Left ventricle myocardium inferior (tissue), 1 donor: ENCODE data around the gene C1orf105. TPM values are rescaled to one million over a fixed set of nuclear protein-coding genes. Genes with fewer than 3 reads are reported as not detected.
"Not testable (repeated sequence)": the region's sequence is repeated elsewhere in the genome, so short reads cannot be mapped to it uniquely, and the experiment has no call there.

ENCODE experiments used
- DNase-seq: peaks from one replicate; pipeline ENCODE4 v3.0.0-alpha.2; 2020
- H3K27ac ChIP-seq: fragments of 200-600 bp; replicated peaks from 2 replicates; pipeline ENCODE4 v1.8.0; 2021
- H3K27me3 ChIP-seq: fragments of 200-600 bp; 2 replicates; pipeline ENCODE4 v1.8.0; 2021; ENCODE audit warnings: low read depth
- H3K36me3 ChIP-seq: fragments of 200-600 bp; 2 replicates; pipeline ENCODE4 v1.8.0; 2021
- H3K4me1 ChIP-seq: fragments of 200-600 bp; 2 replicates; pipeline ENCODE4 v1.8.0; 2021
- H3K4me3 ChIP-seq: fragments of 200-600 bp; 2 replicates; pipeline ENCODE4 v1.8.0; 2021; ENCODE audit warnings: mild to moderate bottlenecking, moderate library complexity
- H3K9me3 ChIP-seq: fragments of 200-600 bp; replicated peaks from 2 replicates; pipeline ENCODE4 v1.8.0; 2021
- intact Hi-C: fragments of 100-400 bp; cut with micrococcal nuclease; formaldehyde crosslinking; loops from one replicate; pipeline ENCODE4 v1.11.0; 2022
- total RNA-seq: library from RNA; stranded (reverse); fragmentation: NEBNext Ultra II Directional; extraction: Animal tissue kit (Norgen Biotek cat#: 25700); gene quantifications from one replicate; pipeline ENCODE4 v1.2.1, GENCODE V29; 2021
- TF ChIP-seq, protein P1 (sequence below): fragments of 200-600 bp; IDR thresholded peaks from 2 replicates; pipeline ENCODE4 v1.8.0; 2021; ENCODE audit warnings: antibody characterized with exemption, mild to moderate bottlenecking, borderline replicate concordance
- donor health status: DM: no; HTN: yes; CAD: no; lungs with severe emphysema.

C1orf105 gene
- total RNA-seq, 1 donor from 2014 or later, result 8.5 TPM

DNA sequence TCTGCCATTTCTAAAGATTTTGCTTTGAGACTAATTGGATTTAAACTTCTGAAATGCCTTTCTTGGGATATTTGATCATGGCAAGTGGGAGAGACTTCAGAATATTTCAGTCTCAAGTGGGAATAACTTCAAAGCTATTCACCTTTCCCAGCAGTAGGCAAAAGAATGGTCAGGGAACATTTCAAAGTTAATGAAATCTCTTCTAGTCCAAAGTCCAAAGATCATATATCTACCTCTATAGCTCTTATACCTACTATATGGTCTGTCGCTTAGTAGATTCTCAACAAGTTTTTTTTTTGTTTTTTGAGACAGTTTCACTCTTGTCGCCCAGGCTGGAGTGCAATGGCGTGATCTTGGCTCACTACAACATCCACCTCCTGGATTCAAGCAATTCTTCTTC is 67.9 kb downstream of the C1orf105 start:
- intact Hi-C loops, result no loop called here
- Histone ChIP-seq H3K27ac (no peak overlapping the region), H3K4me1 (peaks cover 4% of the 10 kb centered on the region), H3K36me3 (no peaks in the 10 kb centered on the region), H3K27me3 (peaks cover 14% of the 10 kb centered on the region), H3K9me3 (no peaks in the 10 kb centered on the region), H3K4me3 (no peak overlapping the region)
- DNase-seq, result no peak
- TF ChIP-seq, protein P1, sequence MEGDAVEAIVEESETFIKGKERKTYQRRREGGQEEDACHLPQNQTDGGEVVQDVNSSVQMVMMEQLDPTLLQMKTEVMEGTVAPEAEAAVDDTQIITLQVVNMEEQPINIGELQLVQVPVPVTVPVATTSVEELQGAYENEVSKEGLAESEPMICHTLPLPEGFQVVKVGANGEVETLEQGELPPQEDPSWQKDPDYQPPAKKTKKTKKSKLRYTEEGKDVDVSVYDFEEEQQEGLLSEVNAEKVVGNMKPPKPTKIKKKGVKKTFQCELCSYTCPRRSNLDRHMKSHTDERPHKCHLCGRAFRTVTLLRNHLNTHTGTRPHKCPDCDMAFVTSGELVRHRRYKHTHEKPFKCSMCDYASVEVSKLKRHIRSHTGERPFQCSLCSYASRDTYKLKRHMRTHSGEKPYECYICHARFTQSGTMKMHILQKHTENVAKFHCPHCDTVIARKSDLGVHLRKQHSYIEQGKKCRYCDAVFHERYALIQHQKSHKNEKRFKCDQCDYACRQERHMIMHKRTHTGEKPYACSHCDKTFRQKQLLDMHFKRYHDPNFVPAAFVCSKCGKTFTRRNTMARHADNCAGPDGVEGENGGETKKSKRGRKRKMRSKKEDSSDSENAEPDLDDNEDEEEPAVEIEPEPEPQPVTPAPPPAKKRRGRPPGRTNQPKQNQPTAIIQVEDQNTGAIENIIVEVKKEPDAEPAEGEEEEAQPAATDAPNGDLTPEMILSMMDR, result no peak

GRCh38 chr1:172489847-172490246 is 69.4 kb downstream of the C1orf105 start:
- Histone ChIP-seq H3K27me3 (peaks cover 14% of the 10 kb centered on the region), H3K4me1 (peaks cover 4% of the 10 kb centered on the region), H3K4me3 (no peak overlapping the region), H3K9me3 (no peaks in the 10 kb centered on the region), H3K36me3 (no peaks in the 10 kb centered on the region), H3K27ac (no peak overlapping the region)
- DNase-seq, result no peak
- TF ChIP-seq, protein P1, result no peak
- intact Hi-C loops, result no loop called here

DNA sequence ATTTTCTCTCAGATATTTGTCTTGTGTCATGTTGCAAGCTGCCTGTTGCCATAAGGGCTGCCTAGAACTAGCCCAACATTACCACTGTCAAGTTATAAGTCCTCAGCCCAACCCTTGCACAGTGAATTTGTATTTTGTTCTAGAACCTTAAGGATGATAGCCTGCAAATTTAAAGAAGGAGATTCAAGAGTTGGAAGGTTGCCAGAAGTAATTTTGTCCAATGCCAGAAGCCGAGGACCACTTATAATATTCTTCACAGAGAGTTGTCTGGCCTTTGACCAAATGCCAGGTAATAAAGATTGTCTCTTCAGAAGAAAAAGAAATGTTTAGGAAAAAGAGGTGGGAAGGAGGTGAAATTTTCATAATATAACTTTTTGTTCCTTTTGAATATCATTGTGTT is 71.9 kb downstream of the C1orf105 start:
- intact Hi-C loops, result no loop called here
- H3K27ac ChIP-seq, result no peak overlapping the region
- no peak for DNase-seq

GRCh38 chr1:172494166-172494565 is 73.7 kb downstream of the C1orf105 start:
- Histone ChIP-seq H3K4me3 (no peak overlapping the region), H3K27ac (no peak overlapping the region), H3K9me3 (no peaks in the 10 kb centered on the region), H3K27me3 (peaks cover 14% of the 10 kb centered on the region), H3K4me1 (peaks cover 12% of the 10 kb centered on the region), H3K36me3 (no peaks in the 10 kb centered on the region)
- intact Hi-C loops, result no loop called here
- TF ChIP-seq, protein P1, result no peak
- DNase-seq, result no peak

More for the DNA sequence above, 71.9 kb downstream of the C1orf105 start:
- H3K4me1 ChIP-seq, result peaks cover 9% of the 10 kb centered on the region
- H3K9me3 ChIP-seq, result no peaks in the 10 kb centered on the region
- no peak overlapping the region for H3K4me3 ChIP-seq
- TF ChIP-seq, protein P1, result no peak
- H3K36me3 ChIP-seq, result no peaks in the 10 kb centered on the region
- H3K27me3 ChIP-seq, result peaks cover 14% of the 10 kb centered on the region

- H3K36me3 ChIP-seq, intact Hi-C loops, DNase-seq, H3K4me3 ChIP-seq, H3K9me3 ChIP-seq, H3K27ac ChIP-seq, H3K27me3 ChIP-seq: not testable (repeated sequence)
- H3K4me1 ChIP-seq, result peaks cover 12% of the 10 kb centered on the region
Measured at GRCh38 chr1:172496127-172496526, 75.6 kb downstream of the C1orf105 start.

GRCh38 chr1:172496678-172497077 is 76.2 kb downstream of the C1orf105 start:
- DNase-seq, result no peak
- no peaks in the 10 kb centered on the region for H3K36me3 ChIP-seq
- intact Hi-C loops, result no loop called here
- TF ChIP-seq, protein P1, result no peak
- H3K4me1 ChIP-seq, result peaks cover 12% of the 10 kb centered on the region
- H3K4me3 ChIP-seq, result no peak overlapping the region
- H3K27ac ChIP-seq, result no peak overlapping the region
- H3K9me3 ChIP-seq, result no peaks in the 10 kb centered on the region
- H3K27me3 ChIP-seq, result no peaks in the 10 kb centered on the region
